Body of pancreas (tissue), 4 donors: ENCODE data around the gene CFAP97D2. TPM values are rescaled to one million over a fixed set of nuclear protein-coding genes. Genes with fewer than 3 reads are reported as not detected.

Experiments used
- ATAC-seq: fragments of 150-250 bp; one replicate; pipeline ENCODE4 v1.9.1; 2016
- DNase-seq, 4 donors: peaks; one replicate each; pipeline ENCODE4 v3.0.0-alpha.2; 2019
- H3K27ac ChIP-seq, 4 donors: fragments of 200-600 bp; sonication (generic); 1 replicate in 3 of 4; 2 replicates in 1 of 4; pipeline versions ENCODE4 v1.5.1 to v1.6.1; 2016 to 2019; ENCODE audit warnings: mild to moderate bottlenecking in 1 of 4, mixed read lengths in 1 of 4, moderate library complexity in 1 of 4
- H3K27me3 ChIP-seq, 2 donors: fragments of 200-600 bp; sonication (generic); one replicate each; pipeline ENCODE4 v1.6.0; 2016; ENCODE audit warnings: mild to moderate bottlenecking in 1 of 2
- H3K36me3 ChIP-seq, 2 donors: fragments of 200-600 bp; sonication (generic); replicated peaks in 1 of 2; 2 replicates each; pipeline ENCODE4 v1.5.1; 2016; ENCODE audit warnings: low read depth in 2 of 2; ENCODE audit not compliant: insufficient read depth in 1 of 2
- H3K4me1 ChIP-seq: fragments of 200-600 bp; sonication (generic); one replicate; pipeline ENCODE4 v1.6.0; 2016
- H3K4me3 ChIP-seq, 2 donors: fragments of 200-600 bp; sonication (generic); 1 replicate in 1 of 2; 2 replicates in 1 of 2; pipeline ENCODE4 v1.5.1; 2016 to 2019
- H3K9me3 ChIP-seq, 3 donors: fragments of 200-600 bp; sonication (generic); 1 replicate in 2 of 3; 2 replicates in 1 of 3; pipeline ENCODE4 v1.5.1; 2016
- CTCF ChIP-seq, 7 experiments: fragments of 450-650 bp in 4 of 7; fragments of 200-600 bp in 3 of 7; sonication (generic) in 3 of 7; IDR thresholded peaks; one replicate each; pipeline ENCODE4 v1.5.1; 2016 to 2019; ENCODE audit warnings: antibody characterized with exemption in 7 of 7
- POLR2A ChIP-seq, 3 donors: fragments of 450-650 bp; IDR thresholded peaks; one replicate each; pipeline ENCODE4 v1.6.1; 2016; ENCODE audit warnings: antibody characterized with exemption in 3 of 3, mild to moderate bottlenecking in 2 of 3
- WGBS, 2 donors: methylation state at CpG; one replicate each; pipeline ENCODE4 v1.1.5; 2017; 5-methylcytosine and 5-hydroxymethylcytosine counted together
- intact Hi-C: fragments of 100-400 bp; cut with DNase I; formaldehyde crosslinking; loops from one replicate; pipeline ENCODE4 v1.15.1; 2023
- total RNA-seq, 2 donors: library from RNA; depleted of rRNA; stranded (reverse); fragments of >200 nt; gene quantifications; one replicate each; pipeline ENCODE4 v1.1.0, GENCODE V29; 2016

The CFAP97D2 gene
- total RNA-seq, 2 donors from 2014 or later, result not detected

- TF ChIP-seq CTCF (IDR thresholded peaks at IDR 0.05) (peak in 2 of 7 experiments; percentile 12 to 18), POLR2A (IDR thresholded peaks at IDR 0.05) (no peak)
- H3K4me3 ChIP-seq, result no peak overlapping the region
- intact Hi-C loops, result no loop called here
- peak overlapping the region; percentile 30 to 79 (median 52) for H3K27ac ChIP-seq
- H3K9me3 ChIP-seq, result no peaks in the 10 kb centered on the region
- no peaks in the 10 kb centered on the region for H3K27me3 ChIP-seq
- H3K4me1 ChIP-seq, result peaks cover 23% of the 10 kb centered on the region
- 89 to 91% methylated on average over 5 to 12 of the region's 12 CpGs for WGBS, 2 donors
- H3K36me3 ChIP-seq, result no peaks in the 10 kb centered on the region
- DNase-seq (no peak), ATAC-seq (no peak)
These were observed 29.0 kb upstream of the CFAP97D2 start for GRCh38 chr13:114149774-114150740.

- ATAC-seq (no peak), DNase-seq (no peak)
- Histone ChIP-seq H3K27me3 (no peaks in the 10 kb centered on the region), H3K36me3 (no peaks in the 10 kb centered on the region), H3K4me3 (no peak overlapping the region), H3K9me3 (no peaks in the 10 kb centered on the region), H3K4me1 (peaks cover 23% of the 10 kb centered on the region), H3K27ac (no peak overlapping the region)
- WGBS, 2 donors, result 73 to 91% methylated on average over 9 to 10 of the region's 10 CpGs
- no peak for TF ChIP-seq POLR2A (IDR thresholded peaks at IDR 0.05)
- TF ChIP-seq CTCF (IDR thresholded peaks at IDR 0.05), result no peak
- intact Hi-C loops, result no loop called here
These were observed 28.0 kb upstream of the CFAP97D2 start for GRCh38 chr13:114151031-114151430.

GRCh38 chr13:114151565-114152284 lies 27.3 kb upstream of the CFAP97D2 start:
- WGBS, 2 donors, result 78 to 81% methylated on average over 27 to 28 of the region's 28 CpGs
- intact Hi-C loops, result no loop called here
- DNase-seq (peak in 3 of 4 donors; percentile 45 to 80 (median 69)), ATAC-seq (no peak)
- Histone ChIP-seq H3K4me1 (peaks cover 28% of the 10 kb centered on the region), H3K4me3 (no peak overlapping the region), H3K27ac (no peak overlapping the region), H3K36me3 (no peaks in the 10 kb centered on the region), H3K9me3 (no peaks in the 10 kb centered on the region), H3K27me3 (no peaks in the 10 kb centered on the region)
- TF ChIP-seq POLR2A (IDR thresholded peaks at IDR 0.05), result no peak
- peak in 2 of 7 experiments; percentile 24 to 42 for TF ChIP-seq CTCF (IDR thresholded peaks at IDR 0.05)

- peaks cover 29% of the 10 kb centered on the region for H3K4me1 ChIP-seq
- H3K4me3 ChIP-seq, result no peak overlapping the region
- no peak for ATAC-seq
- H3K27me3 ChIP-seq, result no peaks in the 10 kb centered on the region
- intact Hi-C loops, result no loop called here
- H3K27ac ChIP-seq, result no peak overlapping the region
- H3K36me3 ChIP-seq, result no peaks in the 10 kb centered on the region
- TF ChIP-seq CTCF (IDR thresholded peaks at IDR 0.05), result no peak
- TF ChIP-seq POLR2A (IDR thresholded peaks at IDR 0.05), result no peak
- 87 to 93% methylated on average over 7 of the region's 7 CpGs for WGBS, 2 donors
- H3K9me3 ChIP-seq, result no peaks in the 10 kb centered on the region
- no peak for DNase-seq
These were observed 26.8 kb upstream of the CFAP97D2 start for GRCh38 chr13:114152285-114152645.
